SHP77 treated with DMSO at 0.1 percent for 48 hours (cell line): ENCODE data around the gene LINC01488.

Source experiments
- DNase-seq: peaks from one replicate; lab custom pipeline; 2025; lab: John Stamatoyannopoulos, UW

The LINC01488 gene

GRCh38 chr11:69530278-69531070 lies 49.0 kb downstream of the LINC01488 start:
- no peak for DNase-seq

- DNase-seq, result no peak
Observed at GRCh38 chr11:69531071-69531716, 49.7 kb downstream of the LINC01488 start.

DNA sequence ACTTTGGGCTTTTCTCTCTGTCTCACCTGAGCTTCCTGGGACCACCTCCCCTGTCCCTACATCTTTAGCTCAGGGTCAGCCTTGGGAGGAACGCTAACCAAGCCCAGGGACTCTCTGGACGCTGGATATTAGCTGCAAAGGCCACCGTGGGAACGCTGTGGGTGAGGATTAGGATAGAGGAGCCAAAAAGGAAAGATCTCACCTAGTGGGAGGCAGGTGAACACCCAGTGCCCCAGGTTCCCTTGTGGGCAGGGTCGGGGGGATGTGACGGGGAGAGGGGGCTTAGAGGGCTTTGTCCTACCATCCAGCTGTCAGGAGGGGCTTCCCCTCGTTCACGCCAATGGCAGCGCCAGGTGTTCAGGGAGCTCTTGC lies 50.2 kb downstream of the LINC01488 start:
- no peak for DNase-seq

DNA sequence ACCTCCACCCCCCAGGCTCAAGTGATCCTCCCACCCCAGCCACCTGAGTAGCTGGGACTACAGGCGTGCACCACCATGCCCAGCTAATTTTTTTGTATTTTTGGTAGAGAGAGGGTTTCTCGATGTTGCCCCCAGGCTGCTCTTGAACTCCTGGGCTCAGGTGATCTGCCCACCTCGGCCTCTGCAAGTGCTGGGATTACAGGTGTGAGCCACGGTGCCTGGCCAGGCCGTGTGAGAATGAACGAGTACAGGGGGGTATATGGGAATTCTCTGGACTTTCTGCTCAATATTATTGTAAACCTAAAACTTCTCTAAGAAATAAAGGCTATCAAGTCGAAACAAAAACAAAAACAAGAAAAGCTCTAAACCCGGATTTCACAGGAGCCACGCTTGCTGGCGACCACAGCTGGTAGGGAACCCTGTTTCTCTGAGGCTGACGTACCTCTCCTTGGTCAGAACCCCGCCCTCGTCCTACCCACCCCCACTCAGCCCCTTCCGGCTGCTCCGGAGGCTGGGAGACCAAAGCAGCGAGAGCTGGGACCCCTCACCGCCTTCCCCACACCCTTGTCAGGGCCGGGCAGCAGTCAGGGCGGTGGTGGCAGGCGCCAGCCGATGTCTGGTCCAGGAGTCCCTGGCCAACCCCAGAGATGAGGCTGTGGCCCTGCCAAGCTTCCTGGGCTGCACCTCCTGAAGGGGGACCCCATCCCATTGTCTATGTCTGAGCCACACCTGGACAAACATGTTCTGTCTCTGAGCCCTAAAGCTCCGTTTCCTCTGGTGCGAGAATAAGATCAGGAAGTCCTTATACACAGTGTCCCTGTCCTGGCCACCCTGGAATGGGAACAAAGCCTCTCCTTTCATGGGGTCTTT lies 52.1 kb downstream of the LINC01488 start:
- no peak for DNase-seq

- no peak for DNase-seq
Observed at GRCh38 chr11:69534166-69534530, 52.7 kb downstream of the LINC01488 start.

DNA sequence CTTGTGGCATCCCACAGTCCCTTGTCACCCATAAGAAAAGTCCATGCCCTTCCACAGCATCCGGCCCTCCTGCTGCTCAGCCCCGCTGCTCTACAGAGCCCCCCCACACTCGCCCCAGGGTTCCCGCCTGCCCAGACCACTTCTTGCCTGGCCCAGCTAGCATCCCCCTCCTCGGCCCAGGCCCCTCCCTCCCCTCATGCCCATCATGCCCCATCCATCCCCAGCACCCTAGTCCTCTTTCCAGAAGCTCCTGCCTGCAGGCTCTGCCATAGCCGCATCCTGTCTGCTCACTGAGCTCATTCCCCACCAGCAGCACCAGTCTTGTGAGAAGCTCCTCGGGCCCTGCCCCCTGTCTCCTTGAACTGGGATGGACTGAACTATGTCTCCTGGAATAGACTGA lies 54.4 kb downstream of the LINC01488 start:
- DNase-seq, result no peak

DNA sequence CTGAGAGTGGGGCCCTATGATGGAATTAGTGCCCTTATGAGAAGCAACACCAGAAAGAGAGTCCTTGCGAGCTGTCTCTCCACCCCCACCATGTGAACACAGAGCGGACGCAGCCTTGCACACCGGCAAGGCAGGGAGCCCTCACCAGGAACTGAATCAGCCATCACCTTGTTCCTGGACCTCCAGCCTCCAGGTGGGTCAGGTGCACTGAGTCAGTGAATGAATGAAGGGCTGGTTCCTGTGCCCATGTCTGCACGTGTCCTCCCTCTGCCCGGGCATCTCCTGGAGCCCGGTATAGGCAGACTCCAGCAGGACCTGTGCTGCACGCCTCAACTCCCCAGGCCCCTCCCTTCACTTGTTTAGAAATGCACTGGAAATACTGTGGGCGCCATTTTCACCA lies 54.9 kb downstream of the LINC01488 start:
- DNase-seq, result no peak

GRCh38 chr11:69537126-69537525 lies 55.7 kb downstream of the LINC01488 start:
- DNase-seq, result no peak

- no peak for DNase-seq
Observed at GRCh38 chr11:69537855-69538640, 56.6 kb downstream of the LINC01488 start.

DNA sequence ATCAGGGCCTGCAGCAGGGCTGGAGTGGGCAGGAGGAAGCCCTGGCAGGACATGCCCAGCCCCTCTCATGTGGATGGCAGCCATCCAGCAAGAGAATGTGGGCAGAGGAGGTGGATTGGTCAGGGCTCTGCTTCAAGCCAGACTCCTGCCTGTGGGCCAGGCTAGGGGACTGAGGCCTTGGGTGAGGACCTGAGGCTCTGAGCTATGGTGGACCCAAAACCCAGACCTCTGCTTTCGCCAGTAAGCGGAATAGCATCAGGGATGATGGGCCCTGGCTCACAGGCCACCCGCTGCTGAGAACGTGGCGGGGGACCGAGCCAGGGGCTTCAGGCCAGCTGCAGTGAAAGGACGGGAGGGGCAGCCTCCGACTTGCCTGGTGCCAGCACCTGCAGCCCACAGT lies 57.4 kb downstream of the LINC01488 start:
- DNase-seq, result no peak

DNA sequence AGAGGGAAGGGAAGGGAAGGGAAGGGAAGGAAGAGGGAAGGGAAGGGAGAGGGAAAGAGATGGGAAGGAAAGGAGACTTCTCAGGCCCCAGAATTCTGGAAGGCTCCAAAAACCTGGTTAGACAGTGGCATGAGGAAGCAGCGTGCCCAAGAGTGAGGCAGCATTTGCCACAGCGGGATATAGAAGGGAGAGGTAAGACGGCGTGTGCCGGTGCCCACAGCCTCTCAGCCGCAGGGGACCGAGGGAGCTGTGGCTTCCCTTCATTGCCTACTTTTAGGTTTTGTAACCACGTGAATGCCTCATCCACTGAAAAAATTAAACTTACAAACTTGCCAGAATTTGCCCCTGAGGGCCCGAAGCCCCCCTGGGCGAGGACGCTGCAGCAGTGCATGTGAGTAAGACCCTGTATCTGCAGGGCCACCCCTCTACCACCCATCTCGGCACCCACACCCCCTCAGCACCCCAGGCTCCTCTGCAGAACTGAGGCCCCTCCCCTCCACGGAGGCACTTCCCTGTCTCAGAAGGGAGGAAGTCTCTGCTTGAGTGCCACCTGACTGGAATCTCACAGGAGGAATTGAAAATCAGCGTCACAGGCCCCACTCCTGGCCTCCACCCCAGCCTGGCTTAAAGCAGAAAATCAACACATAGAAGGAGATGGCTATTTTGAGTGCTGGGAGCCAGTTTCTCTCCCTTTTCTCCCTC lies 58.1 kb downstream of the LINC01488 start:
- no peak for DNase-seq

- DNase-seq, result no peak
Observed at GRCh38 chr11:69540118-69541000, 58.9 kb downstream of the LINC01488 start.

DNA sequence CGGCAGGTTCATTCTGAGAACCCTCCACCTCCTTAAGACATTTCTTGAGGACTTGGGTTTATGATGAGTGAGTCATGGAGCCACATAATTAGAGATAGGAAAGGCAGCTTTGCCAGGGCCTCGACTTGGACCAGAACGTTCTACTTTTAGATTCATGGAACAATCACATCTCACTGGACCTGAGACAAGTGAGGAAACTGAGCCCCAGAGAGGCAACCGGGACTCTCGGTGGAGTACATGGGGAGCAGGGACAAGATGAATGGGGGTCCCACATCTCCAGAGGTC lies 59.5 kb downstream of the LINC01488 start:
- DNase-seq, result no peak

DNA sequence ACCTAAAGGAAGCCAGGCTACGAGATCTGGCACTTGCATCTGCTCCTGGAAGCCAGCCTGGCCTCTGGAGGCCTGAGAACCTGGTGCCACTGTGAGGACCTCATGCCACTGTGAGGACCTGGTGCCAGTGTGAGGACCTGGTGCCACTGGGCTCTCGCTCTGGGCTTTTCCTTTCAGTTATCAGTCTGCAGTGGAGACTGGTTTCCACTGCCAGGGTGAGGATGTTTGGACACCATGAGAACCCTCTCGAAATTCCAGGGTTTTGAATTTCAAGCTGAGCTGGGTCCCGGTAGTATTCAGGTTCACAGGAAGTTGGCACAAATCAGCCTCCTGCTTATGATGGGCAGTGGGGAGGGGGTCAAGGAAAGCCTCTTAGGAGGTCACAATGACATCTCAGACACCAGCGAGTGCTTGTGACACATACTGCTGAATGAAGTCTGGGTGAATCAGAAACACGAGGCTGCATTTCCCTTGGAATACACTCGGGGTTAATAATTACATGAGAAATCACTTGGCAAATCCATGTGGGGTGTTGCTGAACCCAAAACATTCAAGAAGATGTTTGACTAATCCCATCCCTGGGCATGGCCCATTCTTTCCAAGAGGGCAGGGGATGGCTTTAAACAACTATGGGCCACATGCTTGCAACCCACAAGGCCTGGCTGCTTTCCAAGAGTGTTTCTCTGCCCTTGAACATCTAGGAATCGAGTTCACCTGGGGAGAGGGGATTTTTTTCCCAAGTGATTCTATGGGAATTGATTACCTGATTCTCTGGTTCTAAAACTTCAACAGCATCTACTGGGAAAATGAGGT lies 60.2 kb downstream of the LINC01488 start:
- no peak for DNase-seq

DNA sequence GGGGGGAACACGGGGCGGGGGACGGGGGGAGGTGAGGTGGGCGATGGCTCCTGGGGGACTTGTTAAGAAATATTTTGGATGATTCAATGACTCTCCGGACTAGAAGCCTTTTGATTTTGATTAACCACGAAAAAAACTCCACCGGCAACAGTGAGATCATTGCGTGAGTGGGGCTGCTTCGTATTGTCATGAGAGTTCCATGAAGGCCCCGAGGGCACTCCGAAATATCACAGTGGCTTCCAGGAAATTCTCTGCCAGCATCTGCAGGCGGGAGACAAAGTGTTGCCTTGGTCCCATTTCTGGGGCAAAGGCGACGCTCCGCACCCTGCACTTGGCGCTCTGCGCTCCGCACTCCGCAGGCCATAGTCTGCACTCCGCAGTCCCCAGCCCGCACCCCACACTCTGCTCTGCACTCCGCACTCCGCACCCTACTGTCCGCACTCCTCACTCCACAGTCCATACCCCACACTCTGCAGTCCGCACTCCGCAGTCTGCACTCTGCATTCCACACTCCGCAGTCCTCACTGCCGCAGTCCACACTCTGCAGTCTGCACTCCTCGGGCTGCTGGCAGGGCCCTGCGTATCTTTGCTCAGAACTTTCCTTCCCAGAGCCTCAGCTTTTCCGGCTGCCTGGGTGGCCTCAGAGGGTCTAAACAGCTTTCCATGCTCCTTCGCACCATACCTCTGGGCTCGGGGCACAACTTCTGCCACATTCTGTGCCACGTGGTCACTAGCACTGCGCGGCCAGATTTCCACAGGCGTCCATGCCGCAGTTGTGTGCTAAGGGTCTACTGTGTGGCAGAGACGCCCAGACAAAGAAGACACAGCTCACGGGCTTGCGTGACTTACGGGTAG lies 61.1 kb downstream of the LINC01488 start:
- no peak for DNase-seq
